ENCODE results near the gene RIMKLB. TPM values are rescaled to one million over a fixed set of nuclear protein-coding genes. Genes with fewer than 3 reads are reported as not detected.
"Not testable (repeated sequence)": the region's sequence is repeated elsewhere in the genome, so short reads cannot be mapped to it uniquely, and the experiment has no call there.

RIMKLB gene
- total and polyA plus RNA-seq, 10 donors = 21.0 to 62.1 (median 37.7) TPM

- H3K4me1 ChIP-seq = no peaks in the 10 kb centered on the region
- intact Hi-C loops (cut with DNase I; ENCODE audit: low total_unique reads) = no loop called here
- H3K9me3 ChIP-seq = no peaks in the 10 kb centered on the region
- TF ChIP-seq POLR2A (IDR thresholded peaks at IDR 0.05) = no peak
- TF ChIP-seq POLR2AphosphoS5 (IDR thresholded peaks at IDR 0.05) = no peak
- no peak for TF ChIP-seq CTCF (IDR thresholded peaks at IDR 0.05 in 8 of 11, conservative IDR thresholded peaks at IDR 0.05 in 3 of 11)
- no peak overlapping the region for H3K27ac ChIP-seq
- H3K4me3 ChIP-seq = no peak overlapping the region
- no peaks in the 10 kb centered on the region for H3K27me3 ChIP-seq (replicated peaks in 1 of 7)
- peaks cover 0 to 23% (median 3%) of the 10 kb centered on the region in 6 donors for H3K36me3 ChIP-seq
- 90 to 97% (median 95%) methylated on average over 5 of the region's 5 CpGs for WGBS, 5 donors
- no peak for DNase-seq
Measured at GRCh38 chr12:8746046-8746445, 48.3 kb downstream of the RIMKLB start.

DNA sequence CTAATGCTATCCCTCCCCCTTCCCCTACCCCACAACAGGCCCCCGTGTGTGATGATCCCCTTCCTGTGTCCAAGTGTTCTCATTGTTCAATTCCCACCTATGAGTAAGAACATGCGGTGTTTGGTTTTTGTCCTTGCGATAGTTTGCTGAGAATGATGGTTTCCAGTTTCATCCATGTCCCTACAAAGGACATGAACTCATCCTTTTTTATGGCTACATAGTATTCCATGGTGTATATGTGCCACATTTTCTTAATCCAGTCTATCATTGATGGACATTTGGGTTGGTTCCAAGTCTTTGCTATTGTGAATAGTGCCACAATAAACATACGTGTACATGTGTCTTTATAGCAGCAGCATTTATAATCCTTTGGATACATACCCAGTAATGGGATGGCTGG is 62.3 kb downstream of the RIMKLB start:
- peaks cover 0 to 64% (median 11%) of the 10 kb centered on the region in 6 donors for H3K36me3 ChIP-seq
- H3K27ac ChIP-seq; intact Hi-C loops (cut with DNase I; ENCODE audit: low total_unique reads); H3K4me3 ChIP-seq; H3K27me3 ChIP-seq (replicated peaks in 1 of 7); H3K9me3 ChIP-seq; DNase-seq; H3K4me1 ChIP-seq: not testable (repeated sequence)
- WGBS, 5 donors = 95 to 98% (median 95%) methylated on average over 4 of the region's 4 CpGs

DNA sequence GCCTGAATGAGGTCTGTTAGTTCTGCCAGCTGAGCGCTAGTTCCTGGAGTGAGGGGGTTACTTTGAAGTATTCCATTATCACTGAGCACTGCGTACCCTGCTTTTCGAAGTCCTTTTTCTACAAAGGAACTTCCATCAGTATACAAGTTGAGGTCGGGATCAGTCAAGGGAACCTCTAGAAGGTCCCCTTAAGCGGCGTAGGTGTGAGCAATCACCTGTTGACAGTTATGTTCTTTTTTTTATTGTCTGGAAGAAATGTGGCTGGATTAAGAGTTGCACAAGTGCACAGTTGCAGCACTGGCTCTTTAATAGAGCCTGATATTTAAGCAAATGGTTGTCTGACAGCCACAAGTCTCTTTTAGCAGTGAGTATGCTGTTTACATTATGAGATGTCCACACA is 64.9 kb downstream of the RIMKLB start:
- intact Hi-C loops (cut with DNase I; ENCODE audit: low total_unique reads); H3K4me1 ChIP-seq; H3K9me3 ChIP-seq; H3K27me3 ChIP-seq (replicated peaks in 1 of 7); H3K4me3 ChIP-seq; DNase-seq; H3K27ac ChIP-seq: not testable (repeated sequence)
- peaks cover 0 to 54% (median 3%) of the 10 kb centered on the region in 6 donors for H3K36me3 ChIP-seq
- WGBS, 5 donors = 93 to 98% (median 97%) methylated on average over 6 of the region's 6 CpGs

GRCh38 chr12:8766121-8766520 is 68.3 kb downstream of the RIMKLB start:
- H3K36me3 ChIP-seq = peaks cover 0 to 37% (median 0%) of the 10 kb centered on the region in 6 donors
- H3K27ac ChIP-seq; DNase-seq; H3K4me1 ChIP-seq; H3K4me3 ChIP-seq; intact Hi-C loops (cut with DNase I; ENCODE audit: low total_unique reads); H3K27me3 ChIP-seq (replicated peaks in 1 of 7); H3K9me3 ChIP-seq: not testable (repeated sequence)
- 84 to 96% (median 92%) methylated on average over 8 of the region's 8 CpGs for WGBS, 5 donors

GRCh38 chr12:8770499-8770898 is 72.7 kb downstream of the RIMKLB start:
- Histone ChIP-seq H3K4me1 (no peaks in the 10 kb centered on the region), H3K27ac (no peak overlapping the region), H3K27me3 (replicated peaks in 1 of 7) (no peaks in the 10 kb centered on the region), H3K9me3 (peaks cover 0 to 5% (median 0%) of the 10 kb centered on the region in 8 donors), H3K36me3 (peaks cover 0 to 47% (median 2%) of the 10 kb centered on the region in 6 donors), H3K4me3 (no peak overlapping the region)
- intact Hi-C loops (cut with DNase I; ENCODE audit: low total_unique reads) = no loop called here
- WGBS, 5 donors = 78 to 100% (median 95%) methylated on average over 2 of the region's 2 CpGs
- no peak for DNase-seq
- TF ChIP-seq POLR2AphosphoS5 (IDR thresholded peaks at IDR 0.05) (no peak), CTCF (IDR thresholded peaks at IDR 0.05 in 8 of 11, conservative IDR thresholded peaks at IDR 0.05 in 3 of 11) (no peak), POLR2A (IDR thresholded peaks at IDR 0.05) (no peak)

- Histone ChIP-seq H3K4me3 (no peak overlapping the region), H3K27ac (no peak overlapping the region), H3K9me3 (peaks cover 0 to 5% (median 0%) of the 10 kb centered on the region in 8 donors), H3K27me3 (replicated peaks in 1 of 7) (no peaks in the 10 kb centered on the region), H3K36me3 (peaks cover 0 to 53% (median 2%) of the 10 kb centered on the region in 6 donors), H3K4me1 (no peaks in the 10 kb centered on the region)
- intact Hi-C loops (cut with DNase I; ENCODE audit: low total_unique reads) = no loop called here
- 94 to 100% (median 100%) methylated on average over 1 of the region's 1 CpG for WGBS, 5 donors
- TF ChIP-seq CTCF (IDR thresholded peaks at IDR 0.05 in 8 of 11, conservative IDR thresholded peaks at IDR 0.05 in 3 of 11) (no peak), POLR2AphosphoS5 (IDR thresholded peaks at IDR 0.05) (no peak), POLR2A (IDR thresholded peaks at IDR 0.05) (no peak)
- DNase-seq = no peak
Measured at GRCh38 chr12:8771072-8771471, 73.3 kb downstream of the RIMKLB start.
